Measurements from ENCODE around the gene CRABP2.

The CRABP2 gene

GRCh38 chr1:156655904-156656516 is 49.4 kb downstream of the CRABP2 start:
- H3K9me3 ChIP-seq (ENCODE audit: insufficient read depth, low read depth, low read length): no peaks in the 10 kb centered on the region
- no peaks in the 10 kb centered on the region for H3K36me3 ChIP-seq (ENCODE audit: insufficient read depth, low read depth, low read length)
- H3K4me3 ChIP-seq (ENCODE audit: low read length): peak overlapping the region; percentile 73; the same call in 1 of the 2 replicates
- H3K9ac ChIP-seq (ENCODE audit: low read depth, low read length): no peak overlapping the region
- peaks cover 83% of the 10 kb centered on the region for H3K27me3 ChIP-seq (ENCODE audit: insufficient read depth, low read length)
- H3K4me1 ChIP-seq (ENCODE audit: insufficient read depth, low read length): peaks cover 15% of the 10 kb centered on the region
- H3K27ac ChIP-seq (ENCODE audit: low read length): no peak overlapping the region

GRCh38 chr1:156655151-156655903 is 50.1 kb downstream of the CRABP2 start:
- H3K27ac ChIP-seq (ENCODE audit: low read length): no peak overlapping the region
- no peaks in the 10 kb centered on the region for H3K36me3 ChIP-seq (ENCODE audit: insufficient read depth, low read depth, low read length)
- H3K9ac ChIP-seq (ENCODE audit: low read depth, low read length): no peak overlapping the region
- H3K4me1 ChIP-seq (ENCODE audit: insufficient read depth, low read length): peaks cover 8% of the 10 kb centered on the region
- H3K4me3 ChIP-seq (ENCODE audit: low read length): no peak overlapping the region
- H3K27me3 ChIP-seq (ENCODE audit: insufficient read depth, low read length): peaks cover 90% of the 10 kb centered on the region
- H3K9me3 ChIP-seq (ENCODE audit: insufficient read depth, low read depth, low read length): no peaks in the 10 kb centered on the region

GRCh38 chr1:156654700-156655099 is 50.7 kb downstream of the CRABP2 start:
- Histone ChIP-seq H3K27ac (ENCODE audit: low read length) (no peak overlapping the region), H3K36me3 (ENCODE audit: insufficient read depth, low read depth, low read length) (no peaks in the 10 kb centered on the region), H3K4me1 (ENCODE audit: insufficient read depth, low read length) (peaks cover 5% of the 10 kb centered on the region; the same call in 1 of the 2 replicates), H3K27me3 (ENCODE audit: insufficient read depth, low read length) (peaks cover 95% of the 10 kb centered on the region), H3K9ac (ENCODE audit: low read depth, low read length) (no peak overlapping the region), H3K4me3 (ENCODE audit: low read length) (no peak overlapping the region), H3K9me3 (ENCODE audit: insufficient read depth, low read depth, low read length) (no peaks in the 10 kb centered on the region)

GRCh38 chr1:156652992-156653355 is 52.4 kb downstream of the CRABP2 start:
- H3K4me1 ChIP-seq (ENCODE audit: insufficient read depth, low read length): no peaks in the 10 kb centered on the region; the same call in 1 of the 2 replicates
- H3K27ac ChIP-seq (ENCODE audit: low read length): no peak overlapping the region
- H3K4me3 ChIP-seq (ENCODE audit: low read length): no peak overlapping the region
- H3K9me3 ChIP-seq (ENCODE audit: insufficient read depth, low read depth, low read length): no peaks in the 10 kb centered on the region
- no peak overlapping the region for H3K9ac ChIP-seq (ENCODE audit: low read depth, low read length)
- peaks cover 95% of the 10 kb centered on the region for H3K27me3 ChIP-seq (ENCODE audit: insufficient read depth, low read length)
- H3K36me3 ChIP-seq (ENCODE audit: insufficient read depth, low read depth, low read length): no peaks in the 10 kb centered on the region

GRCh38 chr1:156652131-156652991 is 53.0 kb downstream of the CRABP2 start:
- Histone ChIP-seq H3K9me3 (ENCODE audit: insufficient read depth, low read depth, low read length) (no peaks in the 10 kb centered on the region), H3K27ac (ENCODE audit: low read length) (no peak overlapping the region), H3K4me3 (ENCODE audit: low read length) (no peak overlapping the region), H3K27me3 (ENCODE audit: insufficient read depth, low read length) (peaks cover 93% of the 10 kb centered on the region), H3K9ac (ENCODE audit: low read depth, low read length) (no peak overlapping the region), H3K36me3 (ENCODE audit: insufficient read depth, low read depth, low read length) (no peaks in the 10 kb centered on the region), H3K4me1 (ENCODE audit: insufficient read depth, low read length) (no peaks in the 10 kb centered on the region; the same call in 1 of the 2 replicates)
